ENCODE results near the gene KLHL2. TPM values are rescaled to one million over a fixed set of nuclear protein-coding genes. Genes with fewer than 3 reads are reported as not detected.
"Not testable (repeated sequence)": the region's sequence is repeated elsewhere in the genome, so short reads cannot be mapped to it uniquely, and the experiment has no call there.

KLHL2 gene
- total RNA-seq, 1 donor from 2014 or later, result 31.4 TPM

DNA sequence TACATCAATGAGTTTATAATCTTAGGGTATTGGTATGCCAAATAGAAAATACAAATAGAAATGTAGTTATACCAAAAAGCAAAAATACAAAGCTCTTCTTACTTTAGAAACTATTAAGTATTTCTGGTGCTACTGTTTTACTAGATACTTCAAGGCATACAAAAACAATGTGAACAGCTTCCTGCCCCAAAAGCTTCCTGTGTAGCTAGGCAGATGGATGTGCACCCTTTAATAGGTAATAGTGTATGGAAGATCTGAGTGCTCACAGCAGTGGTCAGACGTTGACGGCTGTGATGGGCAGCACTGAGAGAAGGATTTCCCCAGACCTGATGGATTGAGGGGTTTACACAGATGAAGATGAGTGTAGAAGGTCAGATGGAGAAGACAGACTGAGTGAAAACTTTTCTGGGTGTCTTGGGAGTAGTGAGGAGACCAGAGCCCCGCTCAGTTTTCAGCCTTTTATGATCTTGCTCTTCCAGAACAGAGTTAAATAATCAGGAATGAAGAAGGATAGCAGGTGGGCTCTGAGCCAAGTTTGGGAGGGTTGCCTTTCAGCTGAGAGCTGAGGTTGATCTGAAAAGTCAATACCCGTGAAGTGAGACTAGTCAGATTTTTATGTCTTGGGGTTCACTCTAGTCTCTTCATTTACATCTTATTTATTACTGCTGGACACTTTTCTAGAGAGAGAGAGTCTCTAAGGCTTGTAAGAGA is 22.3 kb downstream of the KLHL2 start:
- DNase-seq (ENCODE audit: low read depth), result not testable (repeated sequence)

- DNase-seq (ENCODE audit: low read depth), result not testable (repeated sequence)
Observed at GRCh38 chr4:165232623-165233433, 25.5 kb downstream of the KLHL2 start.

DNA sequence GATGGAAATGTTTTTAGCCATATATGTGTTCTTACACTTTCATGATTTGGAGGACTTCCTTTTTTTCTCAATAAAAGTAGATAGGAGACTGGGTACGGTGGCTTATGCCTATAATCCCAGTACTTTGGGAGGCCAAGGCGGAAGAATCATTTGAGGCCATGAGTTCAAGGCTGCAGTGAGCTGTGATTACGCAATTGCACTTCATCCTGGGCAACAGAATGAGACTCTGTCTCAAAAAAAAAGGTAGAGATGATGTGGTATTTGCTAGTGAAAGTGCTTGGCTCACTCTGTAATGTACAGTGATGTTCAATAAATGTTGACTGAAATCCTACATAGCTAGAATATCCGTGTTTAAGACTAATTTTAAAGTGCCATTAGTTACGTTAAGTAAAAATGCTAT is 27.4 kb downstream of the KLHL2 start:
- no peak for DNase-seq (ENCODE audit: low read depth)

GRCh38 chr4:165236852-165237251 is 29.5 kb downstream of the KLHL2 start:
- not testable (repeated sequence) for DNase-seq (ENCODE audit: low read depth)

DNA sequence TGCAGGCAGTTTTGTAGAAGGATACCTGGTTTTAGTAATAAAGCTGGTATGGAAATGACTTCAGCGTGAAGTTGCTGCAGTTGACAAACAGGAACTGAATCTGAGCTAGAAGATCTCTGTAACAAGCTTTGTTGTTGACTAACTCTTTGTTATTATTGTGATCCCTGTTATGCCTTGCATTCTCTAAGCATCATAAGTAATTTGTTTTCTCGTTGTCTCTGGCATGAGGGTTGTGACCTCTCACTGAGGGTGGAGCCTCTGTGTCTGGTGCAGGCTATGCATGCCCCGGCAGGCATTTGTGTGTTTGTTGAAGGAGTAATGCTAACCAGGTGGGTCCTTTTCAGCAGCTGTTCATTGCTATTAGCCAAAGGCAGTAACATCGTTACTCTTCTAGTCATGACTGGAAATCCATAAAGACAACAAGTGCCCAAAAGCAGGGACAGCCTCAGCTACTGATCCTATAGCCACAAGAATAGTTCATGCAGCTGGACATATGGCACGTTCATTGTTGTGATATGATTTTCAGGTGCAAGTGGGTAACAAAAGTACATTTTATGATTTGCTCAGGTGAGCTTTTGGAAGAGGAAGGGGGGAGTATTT is 30.8 kb downstream of the KLHL2 start:
- not testable (repeated sequence) for DNase-seq (ENCODE audit: low read depth)

DNA sequence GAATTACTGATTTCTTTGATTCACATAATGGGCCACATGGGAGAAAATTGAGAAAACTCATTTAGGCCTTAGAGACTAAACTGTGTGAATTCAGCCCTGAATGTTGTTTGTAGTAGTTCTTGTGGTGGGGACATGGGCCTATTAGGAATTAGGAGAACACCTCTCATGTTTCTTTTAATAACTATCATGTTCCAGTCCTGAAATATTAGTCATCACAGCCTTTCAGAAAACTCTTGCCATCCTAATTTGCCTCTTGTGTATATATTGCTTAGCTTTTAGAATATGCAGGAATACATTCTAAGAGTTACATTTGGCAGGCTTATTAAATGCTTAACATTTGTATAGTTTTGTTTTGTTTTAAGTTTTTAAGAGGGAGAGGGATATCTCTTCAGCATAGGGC is 33.4 kb downstream of the KLHL2 start:
- peak; percentile 12 for DNase-seq (ENCODE audit: low read depth)

- DNase-seq (ENCODE audit: low read depth), result not testable (repeated sequence)
Observed at GRCh38 chr4:165244148-165244547, 36.8 kb downstream of the KLHL2 start.

DNA sequence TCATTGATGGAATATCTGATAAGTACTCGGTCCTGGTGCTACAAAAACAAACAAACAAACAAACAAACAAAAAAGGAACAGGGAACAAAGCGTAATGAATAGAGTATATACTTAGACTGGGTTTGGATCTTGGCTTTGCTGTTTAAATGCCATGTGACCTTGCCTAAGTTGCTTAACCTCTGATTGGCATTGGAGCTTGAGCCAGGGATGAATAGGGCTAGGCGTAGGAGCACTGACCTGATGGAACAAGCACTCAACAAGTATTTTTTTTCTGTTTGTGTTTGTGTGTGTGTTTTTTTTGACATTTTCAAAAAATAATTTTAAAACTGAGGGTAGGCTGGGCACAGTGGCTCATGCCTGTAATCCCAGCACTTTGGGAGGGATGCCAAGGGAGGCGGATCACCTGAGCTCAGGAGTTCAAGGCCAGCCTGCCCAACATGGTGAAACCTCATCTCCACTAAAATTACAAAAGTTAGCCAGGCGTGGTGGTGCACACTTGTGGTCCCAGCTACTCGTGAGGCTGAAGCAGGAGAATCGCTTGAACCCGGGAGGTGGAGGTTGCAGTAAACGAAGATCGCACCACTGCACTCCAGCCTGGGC is 37.3 kb downstream of the KLHL2 start:
- DNase-seq (ENCODE audit: low read depth), result not testable (repeated sequence)

- peak; percentile 12 for DNase-seq (ENCODE audit: low read depth)
Observed at GRCh38 chr4:165248102-165248501, 40.7 kb downstream of the KLHL2 start.

DNA sequence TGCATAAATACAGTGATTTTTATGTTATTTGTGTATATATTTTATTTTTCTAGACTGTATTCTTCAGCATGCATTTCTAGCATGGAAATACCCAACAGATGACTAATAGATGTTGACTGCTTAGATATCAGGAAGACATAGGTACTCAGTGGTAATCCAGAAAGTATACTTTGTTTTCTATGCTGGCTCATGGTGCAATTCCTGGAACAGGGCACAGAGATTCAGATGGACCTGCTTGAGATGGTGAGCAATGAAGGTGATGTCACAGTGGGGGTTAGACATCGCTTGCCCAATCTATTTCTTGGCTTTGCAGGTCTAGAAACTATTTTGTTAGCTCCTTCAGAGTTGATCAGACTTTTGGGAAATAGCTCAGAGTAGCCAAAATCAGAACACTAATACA is 41.5 kb downstream of the KLHL2 start:
- DNase-seq (ENCODE audit: low read depth), result not testable (repeated sequence)

DNA sequence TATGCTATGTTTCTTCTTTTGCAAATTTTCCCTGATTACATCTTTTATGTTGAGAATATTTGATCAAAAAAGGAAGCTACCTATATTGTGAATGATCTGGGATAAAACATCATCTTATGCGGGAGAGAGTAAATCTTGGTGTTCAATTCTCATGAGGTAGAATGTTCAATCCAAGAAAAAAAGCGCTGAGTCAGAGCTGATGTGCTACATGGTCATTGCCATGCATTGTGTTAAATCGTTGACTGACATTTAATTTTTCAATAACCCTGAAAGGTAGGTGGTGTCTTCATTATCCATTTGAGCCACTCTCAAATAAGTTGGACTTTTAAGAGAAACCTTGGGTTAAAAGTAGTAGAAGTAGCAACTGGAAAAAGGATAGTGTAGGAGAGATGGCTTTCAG is 47.4 kb downstream of the KLHL2 start:
- not testable (repeated sequence) for DNase-seq (ENCODE audit: low read depth)

DNA sequence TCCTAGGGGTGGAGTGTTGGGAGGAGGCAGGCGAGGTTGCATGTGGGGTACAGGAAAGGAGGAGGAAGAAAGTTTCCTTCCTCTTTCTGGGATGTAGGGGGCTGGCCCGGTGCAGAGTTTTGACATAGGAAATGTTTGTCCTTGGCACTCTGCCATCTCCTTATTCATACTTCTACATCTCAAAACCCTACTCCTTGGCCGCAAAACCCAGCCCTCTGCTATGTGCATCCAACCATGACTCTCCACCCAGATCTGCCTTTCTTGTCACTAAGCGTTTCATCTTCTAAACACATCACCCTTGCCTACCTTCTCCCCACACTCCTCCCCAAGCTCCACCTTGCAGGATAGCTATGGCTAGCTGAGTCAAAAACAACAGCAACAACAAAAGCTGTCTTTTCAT is 48.1 kb downstream of the KLHL2 start:
- DNase-seq (ENCODE audit: low read depth), result not testable (repeated sequence)

GRCh38 chr4:165256074-165256659 is 48.8 kb downstream of the KLHL2 start:
- peak; percentile 9 for DNase-seq (ENCODE audit: low read depth)

DNA sequence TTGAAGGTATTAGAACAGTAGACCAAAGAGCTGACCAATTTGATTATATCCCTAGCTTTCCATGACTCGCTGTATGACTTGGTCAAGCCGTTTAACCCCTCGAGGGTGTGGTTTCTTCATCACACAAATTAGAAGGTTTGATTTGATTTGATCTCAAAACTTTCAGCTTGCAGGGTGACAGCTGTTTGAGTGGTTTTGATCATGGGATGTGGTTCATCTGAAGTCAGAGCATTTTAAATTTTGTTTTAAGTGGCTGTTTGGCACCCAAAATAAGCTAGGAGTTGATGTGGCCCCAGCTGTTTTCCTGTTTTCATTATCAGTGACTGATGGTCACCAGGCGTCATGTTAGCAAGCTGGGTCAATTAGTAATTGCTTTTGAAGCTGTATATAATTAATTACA is 52.4 kb downstream of the KLHL2 start:
- peak; percentile 49 for DNase-seq (ENCODE audit: low read depth)

- DNase-seq (ENCODE audit: low read depth), result not testable (repeated sequence)
Observed at GRCh38 chr4:165262306-165262705, 54.9 kb downstream of the KLHL2 start.

- DNase-seq (ENCODE audit: low read depth), result not testable (repeated sequence)
Observed at GRCh38 chr4:165263466-165263865, 56.1 kb downstream of the KLHL2 start.

DNA sequence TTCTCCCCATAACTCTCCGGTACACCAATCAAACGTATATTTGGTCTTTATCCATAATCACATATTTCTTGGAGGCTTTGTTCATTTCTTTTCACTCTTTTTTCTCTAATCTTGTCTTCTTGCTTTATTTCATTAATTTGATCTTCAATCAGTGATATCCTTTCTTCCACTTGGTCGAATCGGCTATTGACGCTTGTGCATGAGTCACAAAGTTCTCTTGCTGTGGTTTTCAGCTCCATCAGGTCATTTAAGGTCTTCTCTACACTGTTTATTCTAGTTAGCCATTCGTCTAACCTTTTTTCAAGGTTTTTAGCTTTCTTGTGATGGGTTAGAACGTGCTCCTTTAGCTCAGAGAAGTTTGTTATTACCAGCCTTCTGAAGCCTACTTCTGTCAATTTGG is 62.6 kb downstream of the KLHL2 start:
- not testable (repeated sequence) for DNase-seq (ENCODE audit: low read depth)

DNA sequence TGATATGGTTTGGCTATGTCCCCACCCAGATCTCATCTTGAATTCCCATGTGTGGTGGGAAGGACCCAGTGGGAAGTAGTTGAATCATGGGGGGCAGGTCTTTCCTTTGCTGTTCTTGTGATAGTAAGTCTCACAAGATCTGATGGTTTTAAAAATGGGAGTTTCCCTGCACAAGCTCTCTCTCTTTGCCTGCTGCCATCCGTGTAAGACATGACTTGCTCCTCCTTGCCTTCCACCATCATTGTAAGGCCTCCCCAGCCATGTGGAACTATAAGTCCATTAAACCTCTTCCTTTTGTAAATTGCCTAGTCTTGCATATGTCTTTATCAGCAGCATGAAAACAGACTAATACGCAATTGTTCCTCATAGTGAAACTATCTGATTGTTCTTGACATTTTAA is 66.1 kb downstream of the KLHL2 start:
- DNase-seq (ENCODE audit: low read depth), result not testable (repeated sequence)

GRCh38 chr4:165275357-165275756 is 68.0 kb downstream of the KLHL2 start:
- DNase-seq (ENCODE audit: low read depth), result not testable (repeated sequence)

DNA sequence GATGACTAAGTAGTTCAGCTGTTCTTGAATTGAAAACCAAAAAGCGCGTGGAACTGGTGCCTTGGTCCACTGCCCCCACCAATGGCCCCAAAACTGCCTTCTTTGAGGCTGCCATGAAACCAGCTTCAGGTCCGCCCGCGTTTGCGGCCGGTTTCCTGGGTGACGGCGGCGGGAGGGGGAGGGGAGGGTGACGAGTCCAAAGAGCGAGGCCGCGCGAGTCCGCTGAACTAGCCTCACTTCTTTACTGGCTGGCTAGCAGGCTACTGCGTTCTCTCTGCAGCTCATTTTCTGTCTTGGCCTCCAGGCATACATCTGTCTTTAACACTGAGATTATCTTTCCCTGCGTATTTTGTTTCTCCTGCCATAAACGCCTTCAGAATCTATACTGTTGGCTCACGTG is 72.2 kb downstream of the KLHL2 start:
- not testable (repeated sequence) for DNase-seq (ENCODE audit: low read depth)

DNA sequence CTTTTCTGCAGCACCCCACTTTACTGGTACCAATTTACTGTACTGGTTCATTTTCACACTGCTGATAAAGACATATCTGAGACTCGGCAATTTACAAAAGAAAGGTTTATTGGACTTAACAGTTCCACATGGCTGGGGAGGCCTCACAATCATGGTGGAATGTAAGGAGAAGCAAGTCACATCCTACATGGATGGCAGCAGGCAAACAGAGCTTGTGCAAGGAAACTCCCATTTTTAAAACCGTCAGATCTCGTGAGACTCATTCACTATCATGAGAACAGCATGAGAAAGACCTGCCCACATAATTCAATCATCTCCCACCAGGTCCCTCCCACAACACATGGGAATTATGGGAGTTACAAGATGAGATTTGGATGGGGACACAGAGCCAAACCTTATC is 77.3 kb downstream of the KLHL2 start:
- DNase-seq (ENCODE audit: low read depth), result not testable (repeated sequence)
